GM19324 (cell line): ENCODE results near the gene FGF14.

ENCODE experiments used
- ATAC-seq: cut with Tn5 transposase; IDR thresholded peaks from one replicate; pipeline ENCODE4 v1.9.1; 2021; ENCODE audit warnings: mild to moderate bottlenecking, moderate library complexity; ENCODE audit not compliant: unreplicated experiment, low FRiP score

The FGF14 gene

GRCh38 chr13:102401766-102402165, at the start of gene FGF14:
Gene FGF14, minus strand, starts transcription at chr13:102402048.
- no peak for ATAC-seq

- no peak for ATAC-seq
Observed at GRCh38 chr13:102443249-102443648, 41.4 kb upstream of the FGF14 start.

- no peak for ATAC-seq
Observed at GRCh38 chr13:102441085-102441484, 39.2 kb upstream of the FGF14 start.

- peak; percentile 73 for ATAC-seq
Observed at GRCh38 chr13:102440259-102440936, 38.5 kb upstream of the FGF14 start.

- ATAC-seq = no peak
Observed at GRCh38 chr13:102422690-102423089, 20.8 kb upstream of the FGF14 start.

GRCh38 chr13:102405499-102406100, 3.8 kb upstream of the FGF14 start:
- ATAC-seq = no peak

GRCh38 chr13:102402290-102402689, 442 bp upstream of the FGF14 start:
- no peak for ATAC-seq

GRCh38 chr13:102401265-102401664, 583 bp downstream of the FGF14 start:
- ATAC-seq = no peak

GRCh38 chr13:102400675-102401145, 1.1 kb downstream of the FGF14 start:
- no peak for ATAC-seq

GRCh38 chr13:102399791-102400674, 1.8 kb downstream of the FGF14 start:
- peak; percentile 86 for ATAC-seq

- no peak for ATAC-seq
Observed at GRCh38 chr13:102395939-102396338, 5.9 kb downstream of the FGF14 start.

GRCh38 chr13:102395174-102395573, 6.7 kb downstream of the FGF14 start:
- ATAC-seq = no peak

- ATAC-seq = peak; percentile 98
Observed at GRCh38 chr13:102394158-102395053, 7.4 kb downstream of the FGF14 start.

GRCh38 chr13:102392481-102393209, 9.2 kb downstream of the FGF14 start:
- ATAC-seq = no peak

GRCh38 chr13:102386461-102386860, 15.4 kb downstream of the FGF14 start:
- ATAC-seq = no peak

GRCh38 chr13:102380012-102380411, 21.8 kb downstream of the FGF14 start:
- ATAC-seq = no peak

GRCh38 chr13:102376318-102376717, 25.5 kb downstream of the FGF14 start:
- no peak for ATAC-seq

- no peak for ATAC-seq
Observed at GRCh38 chr13:102374726-102375125, 27.1 kb downstream of the FGF14 start.

GRCh38 chr13:102374233-102374632, 27.6 kb downstream of the FGF14 start:
- no peak for ATAC-seq

GRCh38 chr13:102373221-102373620, 28.6 kb downstream of the FGF14 start:
- no peak for ATAC-seq
